Ecto neural progenitor cell (in vitro differentiated cells): ENCODE data around the gene RFC5.
"Not testable (repeated sequence)": the region's sequence is repeated elsewhere in the genome, so short reads cannot be mapped to it uniquely, and the experiment has no call there.

Experiments used
- DNase-seq: peaks from one replicate; pipeline ENCODE4 v3.0.0-alpha.2; 2018; ENCODE audit warnings: low spot score

Gene RFC5, protein sequence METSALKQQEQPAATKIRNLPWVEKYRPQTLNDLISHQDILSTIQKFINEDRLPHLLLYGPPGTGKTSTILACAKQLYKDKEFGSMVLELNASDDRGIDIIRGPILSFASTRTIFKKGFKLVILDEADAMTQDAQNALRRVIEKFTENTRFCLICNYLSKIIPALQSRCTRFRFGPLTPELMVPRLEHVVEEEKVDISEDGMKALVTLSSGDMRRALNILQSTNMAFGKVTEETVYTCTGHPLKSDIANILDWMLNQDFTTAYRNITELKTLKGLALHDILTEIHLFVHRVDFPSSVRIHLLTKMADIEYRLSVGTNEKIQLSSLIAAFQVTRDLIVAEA

DNA sequence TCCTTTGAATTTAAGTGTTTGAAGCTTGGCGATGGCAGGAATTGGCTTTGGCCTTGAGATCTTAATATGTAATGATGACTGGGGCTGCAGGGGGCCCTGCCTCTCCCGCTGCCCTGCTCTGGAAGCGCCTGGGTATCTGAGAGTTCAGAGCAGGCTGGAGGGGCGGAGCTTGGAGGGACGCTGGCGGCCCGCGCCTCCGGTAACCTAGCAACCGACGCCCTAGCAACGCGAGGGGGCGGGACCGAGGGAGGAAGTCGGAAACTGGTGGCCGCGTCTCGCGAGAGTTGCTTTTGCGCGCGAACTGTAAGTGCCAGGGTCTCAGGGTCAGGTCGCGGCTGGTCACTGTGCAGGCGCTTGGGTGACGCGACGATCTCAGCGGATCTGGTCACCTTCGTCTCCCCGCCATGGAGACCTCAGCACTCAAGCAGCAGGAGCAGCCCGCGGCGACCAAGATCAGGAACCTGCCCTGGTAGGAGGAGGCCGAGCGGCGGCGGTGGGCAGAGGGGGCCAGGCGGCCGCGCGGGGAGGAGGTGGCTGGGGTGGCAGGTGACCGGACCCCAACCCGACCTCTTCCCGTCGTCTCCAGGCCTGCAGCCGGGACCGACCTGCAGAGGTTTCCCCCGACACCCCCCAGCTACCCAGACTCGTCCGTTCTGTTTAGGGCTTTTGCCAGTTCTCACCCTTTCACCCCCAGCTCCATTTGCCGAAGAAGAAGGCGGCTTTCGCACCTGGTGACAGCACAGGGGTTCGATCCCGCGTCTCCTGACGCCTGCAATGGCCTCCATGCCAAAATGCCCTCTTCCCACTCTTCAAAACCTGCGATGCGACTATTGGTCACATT, at the start of gene RFC5:
Gene RFC5, plus strand, starts transcription at position 280 of the 841 bp plus-strand sequence. Its CDS starts 125 bp downstream, at position 405.
- DNase-seq, result peak; percentile 100

DNA sequence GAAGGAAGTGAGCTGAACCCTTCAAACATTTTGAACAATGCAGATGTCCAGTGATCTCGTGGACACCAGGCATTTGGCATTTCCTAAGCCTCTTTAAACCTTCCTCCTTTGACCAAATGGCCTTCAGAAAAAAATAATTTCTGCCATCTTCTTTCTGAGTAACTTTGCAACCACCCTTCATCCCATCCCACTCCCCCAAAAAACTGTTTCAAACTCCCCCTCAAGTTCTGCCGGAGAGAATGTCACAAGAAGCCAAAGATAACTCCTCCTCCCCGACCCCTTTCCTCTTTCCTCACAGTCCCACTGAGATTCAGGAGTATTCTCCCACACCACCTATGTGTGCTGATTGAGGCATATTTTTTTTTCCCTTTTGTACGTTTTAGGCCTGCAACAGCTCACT, 49.5 kb upstream of the RFC5 start:
- no peak for DNase-seq

DNA sequence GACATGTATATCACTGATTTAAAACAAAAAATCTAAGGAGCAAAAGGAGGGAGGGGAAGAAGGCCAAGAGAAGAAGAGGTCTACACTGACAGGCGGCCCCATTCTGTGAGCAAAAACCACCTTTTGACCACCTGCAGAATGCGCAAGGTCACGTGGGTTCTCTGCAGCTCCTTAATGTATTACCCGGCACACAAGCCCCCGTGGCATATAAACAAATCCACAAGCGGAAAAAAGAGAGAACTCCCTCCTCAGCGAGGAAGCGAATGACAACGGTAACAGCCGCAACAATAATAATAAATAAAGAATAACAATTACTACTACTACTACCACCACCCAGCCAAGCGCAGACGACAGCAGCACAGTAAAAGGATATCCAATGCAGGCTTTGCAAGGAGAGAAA, 49.0 kb upstream of the RFC5 start:
- DNase-seq, result no peak

DNA sequence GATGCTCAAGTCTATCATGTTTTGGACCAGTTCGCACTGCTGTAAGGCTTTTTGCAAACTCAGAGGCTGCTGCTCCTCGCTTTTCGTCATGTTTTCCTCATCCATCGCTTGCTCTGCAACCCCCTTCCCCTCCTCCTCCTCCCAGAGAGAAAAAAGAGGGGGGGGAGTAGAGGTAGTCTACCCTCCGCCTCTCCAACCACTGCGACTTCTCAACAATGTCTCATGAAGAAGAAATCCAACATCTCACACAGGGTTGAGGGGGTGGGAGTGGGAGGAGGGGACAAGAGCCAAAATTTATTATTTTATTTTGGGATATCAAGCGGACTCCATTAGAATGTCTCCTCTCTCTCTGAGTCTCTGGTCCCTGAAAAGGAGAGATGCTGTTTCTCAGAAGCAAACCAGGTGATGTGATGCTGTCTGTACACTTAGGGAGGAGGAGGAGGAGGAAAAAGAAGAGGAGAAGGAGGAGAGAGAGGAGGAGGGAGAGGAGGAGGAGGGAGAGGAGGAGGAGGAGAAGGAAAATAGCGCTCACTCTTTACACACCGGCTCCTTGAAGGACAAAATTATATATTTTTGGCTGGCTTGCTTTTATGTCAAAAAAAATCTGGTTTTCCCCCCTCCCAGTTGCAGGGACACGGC, 48.2 kb upstream of the RFC5 start:
- DNase-seq, result peak; percentile 52

DNA sequence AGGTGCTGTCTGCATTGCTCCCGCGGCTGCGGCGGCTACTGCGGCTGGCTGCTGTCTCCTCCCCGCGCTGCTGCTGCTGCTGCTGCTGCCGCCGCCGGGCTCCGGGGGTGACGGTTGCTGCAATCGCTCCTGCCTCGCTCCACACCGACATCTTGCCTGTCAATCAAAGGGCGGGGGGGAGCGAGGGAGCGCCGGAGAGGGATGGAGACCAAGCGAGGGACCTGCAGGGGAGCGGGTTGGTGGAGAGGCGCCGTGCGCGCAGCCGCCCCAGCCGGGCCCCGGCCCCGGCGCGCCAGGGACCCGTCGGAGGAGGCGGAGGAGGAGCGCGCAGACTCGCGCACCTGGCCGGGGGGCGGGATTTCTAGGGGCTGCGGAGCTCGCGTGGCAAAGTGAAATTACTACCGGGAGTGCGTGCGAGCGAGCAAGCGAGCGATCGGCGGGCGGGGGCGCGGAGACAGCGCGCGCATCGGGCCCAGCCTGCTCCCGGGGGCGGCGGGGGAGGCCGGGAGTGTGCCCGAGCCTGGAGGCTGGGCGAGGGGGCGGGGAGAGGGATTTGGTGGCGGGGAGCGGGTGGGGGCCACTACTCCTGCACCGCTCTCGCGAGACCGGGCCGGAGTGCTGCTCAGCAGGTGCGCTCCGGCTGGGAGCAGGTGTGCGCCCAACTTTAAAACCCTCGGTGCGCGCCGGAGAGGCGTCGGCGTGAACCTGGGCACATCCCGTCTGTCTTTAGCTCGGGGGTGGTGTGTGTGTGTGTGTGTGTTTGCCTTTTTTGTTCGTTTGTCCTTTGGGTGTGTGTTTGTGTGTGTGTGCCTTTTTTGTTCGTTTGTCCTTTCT, 47.5 kb upstream of the RFC5 start, which contains the start of gene KSR2:
Gene KSR2, minus strand, starts transcription at position 165 of the 834 bp plus-strand sequence. CDS start 735 bp downstream, outside the sequence.
- peak; percentile 94 for DNase-seq

DNA sequence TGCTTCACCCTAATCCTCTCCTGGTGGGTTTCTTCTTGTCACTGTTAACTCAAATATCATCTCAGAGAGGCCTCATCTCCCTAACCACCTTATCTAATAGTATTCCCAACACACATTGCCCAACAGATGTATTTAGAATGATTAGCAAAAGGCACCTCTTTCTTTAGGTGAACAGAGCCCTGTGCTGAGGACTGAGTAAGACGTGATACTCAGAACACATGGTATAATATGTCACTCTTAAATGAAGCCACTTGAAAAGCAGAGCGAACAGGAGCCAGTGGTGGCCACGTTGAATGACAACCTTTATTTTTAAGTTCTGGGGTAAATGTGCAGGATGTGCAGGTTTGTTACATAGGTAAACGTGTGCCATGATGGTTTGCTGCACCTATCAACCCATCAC, 46.2 kb upstream of the RFC5 start:
- no peak for DNase-seq

DNA sequence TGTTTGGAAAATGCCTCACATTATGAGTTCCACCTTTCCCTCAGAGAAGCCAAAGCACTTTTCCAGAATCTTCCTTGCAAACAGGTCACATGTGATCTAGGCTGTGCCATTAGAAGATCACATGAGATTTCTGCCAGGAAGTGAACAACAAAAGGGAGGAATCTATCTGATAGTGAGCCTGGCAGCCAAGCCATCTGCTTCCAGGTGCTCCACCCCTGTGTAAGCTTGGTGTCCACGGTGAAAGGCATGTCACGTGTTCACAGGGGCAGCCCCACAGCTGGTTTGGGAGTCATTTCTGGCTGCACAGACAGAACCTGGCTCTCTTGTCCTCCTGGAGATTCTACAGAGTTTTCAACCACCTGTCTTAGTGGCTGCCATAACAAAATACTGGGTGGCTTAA, 44.2 kb upstream of the RFC5 start:
- DNase-seq, result no peak

DNA sequence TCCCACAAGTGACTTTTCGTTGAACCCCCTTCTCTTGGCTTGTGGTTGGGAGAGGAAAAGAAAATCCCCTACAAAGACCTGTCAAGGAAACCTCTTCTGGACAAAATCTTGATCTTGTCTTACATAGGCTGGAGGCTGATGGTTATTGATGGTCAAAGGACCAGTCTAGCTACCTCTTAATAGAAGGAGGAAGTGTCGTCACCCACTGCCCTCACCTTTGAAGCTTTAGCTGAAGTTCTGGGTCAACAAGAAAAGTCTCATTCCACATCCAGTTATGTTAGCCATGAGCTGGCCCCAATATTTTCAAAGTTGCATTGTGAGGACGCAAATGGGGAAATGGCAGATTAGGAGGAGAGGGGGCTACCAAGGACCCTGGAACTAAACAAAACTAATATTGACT, 41.5 kb upstream of the RFC5 start:
- DNase-seq, result no peak

DNA sequence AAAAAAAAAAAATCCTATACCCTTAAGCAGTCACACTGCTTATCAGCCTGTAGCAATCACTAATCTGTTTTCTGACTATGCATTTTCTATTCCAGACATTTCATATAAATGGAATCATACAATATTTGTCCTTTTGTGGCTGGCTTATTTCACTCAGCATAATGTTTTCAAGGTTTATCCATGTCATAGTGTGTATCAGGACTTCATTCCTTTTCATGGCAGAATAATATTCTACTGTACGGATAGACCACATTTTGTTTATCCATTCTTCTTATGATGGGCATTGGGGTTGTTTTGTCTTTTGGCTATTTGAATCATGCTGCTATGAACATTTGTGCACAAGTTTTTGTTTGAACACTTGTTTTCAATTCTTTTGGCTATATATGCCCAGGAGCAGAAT, 39.1 kb upstream of the RFC5 start:
- no peak for DNase-seq

DNA sequence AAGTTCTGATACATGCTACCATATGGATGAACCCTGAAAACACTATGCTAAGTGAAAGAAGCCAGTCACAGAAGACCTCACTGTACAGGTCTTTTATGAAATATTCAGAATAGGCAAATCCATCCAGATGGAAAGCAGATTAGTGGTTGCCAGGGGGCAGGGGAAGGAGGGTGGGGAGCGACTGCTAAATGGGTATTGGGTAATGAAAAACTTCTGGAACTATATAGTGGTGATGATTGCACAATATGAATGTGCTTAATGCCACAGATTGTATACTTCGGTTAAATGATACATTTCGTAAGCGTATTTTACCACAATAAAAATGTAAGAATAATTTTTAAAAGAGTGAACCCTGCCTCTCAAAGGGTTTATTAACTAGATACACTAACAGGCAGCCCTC, 35.9 kb upstream of the RFC5 start:
- DNase-seq, result no peak

DNA sequence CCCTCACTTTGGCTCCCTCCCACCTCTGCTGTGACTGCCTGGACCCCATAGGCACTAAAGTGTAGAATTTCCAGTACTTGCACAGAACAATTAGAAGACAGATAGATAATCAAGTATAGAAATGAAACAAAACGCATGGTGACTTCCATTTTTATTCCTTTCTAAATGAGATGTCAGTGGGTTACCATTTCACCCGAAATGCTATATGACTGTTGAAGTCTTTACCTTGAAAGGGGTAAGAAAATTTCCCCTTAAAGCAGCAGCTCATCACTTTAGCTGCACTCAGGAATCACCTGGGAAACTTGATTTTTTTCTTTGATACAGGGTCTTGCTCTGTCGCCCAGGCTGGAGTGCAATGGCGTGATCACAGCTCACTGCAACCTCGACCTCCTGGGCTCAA, 35.2 kb upstream of the RFC5 start:
- no peak for DNase-seq

DNA sequence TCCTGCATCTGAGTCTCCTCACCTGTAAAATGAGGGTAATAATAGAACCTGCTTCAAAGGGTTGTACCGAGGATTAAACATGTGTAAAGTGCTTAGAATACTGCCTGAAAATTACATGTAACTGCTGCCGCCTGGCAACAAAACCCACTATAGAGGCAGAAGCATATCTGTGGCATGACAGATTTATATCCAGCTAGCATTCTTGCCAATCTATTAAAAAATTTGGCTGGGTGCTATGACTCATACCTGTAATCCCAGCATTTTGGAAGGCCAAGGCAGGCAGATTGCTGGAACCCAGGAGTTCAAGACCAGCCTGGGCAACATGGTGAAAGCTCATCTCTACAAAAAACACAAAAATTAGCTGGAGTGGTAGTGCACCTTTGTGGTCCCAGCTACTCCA, 31.3 kb upstream of the RFC5 start:
- DNase-seq, result no peak

DNA sequence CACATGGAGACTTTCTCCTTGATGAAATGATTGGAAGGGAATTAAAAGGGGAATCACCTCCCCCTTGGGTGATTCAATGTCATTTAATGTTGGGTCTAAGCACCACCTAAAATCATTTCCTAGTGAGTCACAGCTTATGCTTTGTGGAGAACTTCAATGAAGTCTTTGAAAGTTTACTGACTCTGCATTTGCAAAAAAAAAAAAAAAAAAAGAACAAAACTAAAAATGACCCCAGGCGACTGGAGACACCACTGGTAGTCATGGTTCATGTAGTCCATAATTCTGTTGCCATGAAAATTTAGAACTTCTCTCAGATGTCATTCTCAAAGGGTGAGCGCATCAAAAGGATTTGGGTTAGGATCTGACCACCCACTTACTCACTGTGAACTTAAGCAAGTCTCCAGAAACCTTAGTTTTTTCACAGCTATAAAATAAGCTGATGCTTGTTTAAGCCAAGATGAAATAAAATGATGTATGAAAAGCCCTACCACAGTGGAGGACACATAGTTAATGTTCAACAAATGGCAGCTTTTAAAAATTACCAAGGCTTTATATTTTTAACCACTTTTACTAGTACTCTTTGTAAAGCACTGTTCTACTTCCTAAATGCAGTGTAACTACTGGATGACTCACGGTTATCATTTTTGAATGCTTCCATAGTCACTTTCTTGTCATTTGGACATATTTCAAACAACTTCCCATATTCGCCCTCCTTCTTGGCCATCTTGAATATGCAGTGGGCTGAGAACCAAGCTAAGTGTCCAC, 29.6 kb upstream of the RFC5 start:
- no peak for DNase-seq

DNA sequence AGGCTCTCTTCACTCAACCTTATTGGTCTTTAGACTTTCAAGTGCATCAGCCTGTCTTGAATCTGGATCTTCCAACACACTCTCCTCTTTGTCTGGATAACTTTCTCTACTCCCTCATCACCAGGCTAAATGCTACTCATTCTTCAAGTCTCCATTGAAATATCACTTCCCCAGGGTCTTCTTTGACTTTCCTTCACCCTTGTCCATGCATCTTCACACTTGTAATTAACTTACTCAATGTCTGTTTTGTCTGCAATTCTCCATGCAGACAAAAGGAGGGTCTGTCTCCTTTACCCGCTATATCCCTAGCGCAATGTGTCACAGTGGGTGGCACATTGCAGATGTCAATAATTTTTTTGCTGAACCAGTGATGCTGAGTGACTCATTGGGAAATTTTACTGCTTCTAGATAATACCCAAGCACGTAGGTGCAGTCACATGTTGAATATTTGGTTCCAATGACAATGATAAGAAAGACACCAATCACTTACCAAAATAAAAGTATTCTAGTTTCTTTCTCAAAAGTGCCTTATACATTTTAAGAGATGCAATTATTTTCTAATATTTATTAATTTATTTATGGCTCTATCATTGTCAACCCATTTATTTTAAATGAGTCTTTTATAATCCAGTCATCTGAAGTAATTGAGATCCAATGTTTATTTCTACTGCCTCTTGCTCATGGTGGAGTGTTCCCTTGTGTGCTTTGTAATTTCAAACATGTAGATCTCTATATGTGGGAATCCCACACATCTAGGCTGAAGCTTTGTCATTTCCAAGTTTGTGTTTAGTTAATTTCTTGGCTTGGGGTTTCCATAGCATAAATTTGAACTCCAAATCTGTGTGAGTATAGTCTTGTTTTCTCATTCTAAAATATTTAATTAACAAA, 21.7 kb upstream of the RFC5 start:
- no peak for DNase-seq

DNA sequence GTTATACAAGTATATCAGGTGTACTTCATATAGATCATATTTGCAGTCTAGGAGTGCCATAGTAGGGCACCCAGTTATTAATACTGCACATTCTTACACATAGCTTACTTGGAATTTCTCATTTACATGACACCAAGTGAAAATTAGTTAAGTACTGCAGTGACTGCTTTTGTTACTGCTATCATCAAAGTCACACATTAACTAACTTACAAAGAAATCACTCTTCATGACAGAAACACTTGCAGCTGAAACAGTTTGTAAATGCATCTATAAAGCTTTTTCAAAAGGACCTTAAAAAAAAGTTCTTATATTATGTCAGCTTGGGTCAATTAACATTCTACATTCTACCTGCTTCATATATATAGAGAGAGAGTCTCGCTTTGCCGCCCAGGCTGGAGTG, 17.8 kb upstream of the RFC5 start:
- no peak for DNase-seq

DNA sequence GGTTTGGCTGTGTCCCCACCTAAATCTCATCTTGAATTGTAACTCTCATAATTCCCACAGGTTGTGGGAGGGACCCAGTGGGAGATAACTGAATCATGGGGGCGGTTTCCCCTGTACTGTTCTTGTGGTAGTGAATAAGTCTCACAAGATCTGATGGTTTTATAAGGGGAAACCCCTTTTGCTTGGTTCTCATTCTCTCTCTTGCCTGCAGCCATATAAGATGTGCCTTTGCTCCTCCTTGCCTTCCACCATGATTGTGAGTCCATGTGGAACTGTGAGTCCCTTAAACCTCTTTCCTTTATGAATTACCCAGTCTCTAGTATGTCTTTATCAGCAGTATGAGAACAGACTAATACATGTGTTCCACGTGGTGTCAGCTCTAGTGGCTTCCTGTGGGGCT, 16.7 kb upstream of the RFC5 start:
- not testable (repeated sequence) for DNase-seq

DNA sequence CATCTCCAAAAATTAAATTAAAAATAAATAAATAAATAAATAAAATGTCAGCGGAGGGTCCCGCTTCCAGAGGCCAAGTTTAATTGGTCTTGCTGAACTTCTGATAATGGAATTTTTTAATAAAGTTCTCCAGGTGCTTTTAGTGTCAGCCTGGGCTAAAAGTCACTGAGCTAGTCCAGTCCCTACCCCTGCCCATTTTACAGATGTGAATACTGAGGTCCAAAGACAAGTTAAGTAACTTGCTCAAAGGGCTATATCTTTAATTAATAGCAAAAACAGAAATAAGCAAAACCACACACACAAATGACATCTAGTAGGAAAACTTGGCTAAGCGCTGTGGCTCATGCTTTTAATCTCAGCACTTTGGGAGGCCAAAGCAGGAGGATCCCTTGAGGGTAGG, 5.6 kb upstream of the RFC5 start:
- DNase-seq, result no peak

DNA sequence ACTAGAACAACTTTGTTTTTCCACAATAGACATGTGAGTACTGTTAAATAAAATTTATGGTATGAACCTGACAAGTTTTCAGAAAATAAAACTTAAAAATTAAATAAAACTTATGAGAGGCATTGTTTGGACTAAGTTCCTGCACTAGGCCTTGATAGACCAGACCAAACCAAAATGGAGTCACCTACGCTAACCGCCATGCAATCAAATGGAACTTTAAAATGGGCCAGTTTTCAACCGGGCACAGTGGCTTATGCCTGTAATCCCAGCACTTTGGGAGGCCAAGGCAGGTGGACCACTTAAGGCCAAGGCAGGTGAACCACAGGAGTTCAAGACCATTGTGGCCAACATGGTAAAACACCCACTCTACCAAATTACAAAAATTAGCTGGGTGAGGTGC, 5.1 kb upstream of the RFC5 start:
- DNase-seq, result no peak

DNA sequence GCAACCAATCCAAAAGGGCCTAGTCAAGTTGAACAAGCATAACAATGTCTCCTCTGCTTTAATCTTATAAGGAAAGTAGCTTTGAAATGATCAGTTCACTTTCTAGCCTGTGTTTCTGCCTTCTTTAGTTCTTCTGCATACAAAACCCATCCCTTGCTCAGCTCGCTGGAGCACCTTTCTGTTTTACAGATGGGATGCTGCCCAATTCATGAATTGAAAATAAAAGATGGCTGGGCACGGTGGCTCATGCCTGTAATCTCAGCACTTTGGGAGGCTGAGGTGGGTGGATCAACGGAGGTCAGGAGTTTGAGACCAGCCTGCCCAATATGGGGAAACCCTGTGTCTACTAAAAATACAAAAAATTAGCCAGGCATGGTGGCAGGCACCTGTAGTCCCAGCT, 4.5 kb upstream of the RFC5 start:
- DNase-seq, result no peak

DNA sequence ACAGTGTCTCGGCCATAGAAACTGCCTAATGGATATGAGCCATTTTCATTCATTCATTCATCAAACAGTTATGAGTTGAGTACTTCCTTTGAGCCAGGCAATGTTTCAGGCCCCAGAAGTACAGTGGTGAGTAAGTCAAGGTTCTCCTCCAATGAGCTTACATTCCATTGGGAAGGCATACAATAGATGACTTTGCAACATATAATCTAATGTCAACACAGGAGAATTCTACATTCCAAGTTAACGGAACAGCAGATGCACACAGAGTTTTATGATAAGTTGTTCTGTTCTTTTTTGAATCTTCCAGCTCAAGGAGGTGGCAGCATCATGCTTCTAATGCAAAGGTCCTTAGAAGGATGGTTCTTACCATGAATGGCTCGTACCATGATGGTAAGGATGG, 3.2 kb upstream of the RFC5 start:
- no peak for DNase-seq
